CD4-positive, alpha-beta T cell treated with Interleukin-6 at 100 ng/mL for 8 hours (primary cell): ENCODE data around the gene SPESP1.

ENCODE experiments used
- DNase-seq: peaks from one replicate; pipeline ENCODE4 v3.0.0-alpha.2; 2020; ENCODE audit warnings: mixed read lengths, low spot score

Gene SPESP1

GRCh38 chr15:68930268-68931022, at the start of gene SPESP1:
TSS of gene SPESP1 (plus strand) at chr15:68930525. CDS start at chr15:68930654, 129 bp downstream.
- DNase-seq: peak; percentile 2

DNA sequence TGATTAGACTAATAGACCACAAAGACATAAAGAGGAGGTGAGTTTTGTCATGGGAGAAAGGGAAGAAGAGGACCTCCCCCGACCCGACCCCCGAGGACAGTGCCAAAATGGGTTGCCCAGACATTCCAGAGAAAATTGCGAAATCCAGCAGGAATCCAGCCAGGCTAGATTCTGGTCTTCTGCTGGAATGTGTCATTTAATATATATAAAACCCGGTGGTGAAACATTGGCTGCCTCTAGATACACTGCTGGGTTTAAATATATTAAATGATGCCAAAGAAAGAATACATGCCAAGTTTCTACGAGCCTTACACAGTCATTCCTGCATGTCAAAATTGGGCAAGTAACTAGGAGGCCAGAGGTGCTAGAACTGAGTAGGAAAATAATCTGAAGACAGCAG, 45.3 kb upstream of the SPESP1 start:
- no peak for DNase-seq

GRCh38 chr15:68887120-68887519, 43.2 kb upstream of the SPESP1 start:
- DNase-seq: no peak

- no peak for DNase-seq
These were observed 42.5 kb upstream of the SPESP1 start for GRCh38 chr15:68887819-68888218.

DNA sequence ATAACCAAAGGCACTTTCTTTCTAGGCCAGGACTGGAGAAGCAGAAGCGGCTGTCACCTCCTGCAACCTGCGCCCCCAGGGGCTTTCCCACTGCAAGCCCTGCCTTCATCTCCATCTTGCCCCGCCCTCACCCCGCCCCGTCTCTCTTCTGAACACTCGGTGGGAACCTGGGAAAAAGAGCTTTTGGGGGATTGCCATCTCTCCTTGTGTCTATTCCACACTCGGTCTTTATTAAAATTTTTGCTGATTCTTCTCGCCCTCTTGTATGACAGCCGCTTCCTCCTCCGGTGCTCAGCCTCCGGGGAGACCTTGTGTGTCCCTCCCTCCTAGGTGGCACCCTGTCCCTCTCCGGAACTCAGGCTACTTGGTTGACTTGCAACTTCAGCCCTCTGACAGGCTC, 41.9 kb upstream of the SPESP1 start:
- DNase-seq: no peak

GRCh38 chr15:68894208-68894607, 36.1 kb upstream of the SPESP1 start:
- DNase-seq: no peak

GRCh38 chr15:68896178-68896577, 34.1 kb upstream of the SPESP1 start:
- DNase-seq: no peak

DNA sequence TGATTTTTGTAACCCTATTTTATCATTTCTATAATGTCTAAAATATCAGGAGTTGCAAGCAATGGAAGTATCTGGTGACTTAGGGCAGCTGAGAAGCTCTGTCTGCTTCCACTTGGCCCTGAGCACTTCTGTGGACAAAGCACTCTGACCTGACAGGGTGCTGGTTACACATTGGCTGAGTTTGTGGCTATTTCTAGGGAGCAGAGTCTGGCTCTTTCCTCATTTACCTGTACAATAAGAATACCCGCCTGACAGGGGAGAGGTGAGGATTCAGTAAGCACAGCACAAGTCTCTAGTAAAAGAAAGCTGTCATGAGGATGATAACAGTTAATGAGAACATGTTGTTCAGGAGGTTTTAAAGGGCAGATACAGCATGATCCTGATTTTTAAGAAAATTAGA, 33.3 kb upstream of the SPESP1 start:
- DNase-seq: no peak

DNA sequence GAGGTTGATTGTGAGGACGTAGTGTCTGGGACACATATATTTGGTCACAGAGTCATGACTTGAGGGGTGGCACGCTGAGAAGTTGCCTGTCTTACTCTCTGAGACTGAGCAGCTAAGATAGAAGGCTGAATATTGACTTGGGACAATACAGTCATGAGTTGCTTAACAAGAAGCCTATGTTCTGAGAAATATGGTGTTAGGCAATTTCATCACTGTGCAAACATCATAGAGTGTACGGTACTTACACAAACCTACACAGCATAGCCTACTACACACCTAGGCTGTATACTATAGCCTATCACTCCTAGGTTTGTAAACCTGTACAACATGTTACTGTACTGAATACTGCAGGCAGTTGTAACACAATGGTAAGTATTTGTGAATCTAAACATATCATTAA, 30.3 kb upstream of the SPESP1 start:
- DNase-seq: no peak

GRCh38 chr15:68907396-68907923, 22.9 kb upstream of the SPESP1 start:
- DNase-seq: no peak

GRCh38 chr15:68909601-68910100, 20.7 kb upstream of the SPESP1 start:
- DNase-seq: no peak

DNA sequence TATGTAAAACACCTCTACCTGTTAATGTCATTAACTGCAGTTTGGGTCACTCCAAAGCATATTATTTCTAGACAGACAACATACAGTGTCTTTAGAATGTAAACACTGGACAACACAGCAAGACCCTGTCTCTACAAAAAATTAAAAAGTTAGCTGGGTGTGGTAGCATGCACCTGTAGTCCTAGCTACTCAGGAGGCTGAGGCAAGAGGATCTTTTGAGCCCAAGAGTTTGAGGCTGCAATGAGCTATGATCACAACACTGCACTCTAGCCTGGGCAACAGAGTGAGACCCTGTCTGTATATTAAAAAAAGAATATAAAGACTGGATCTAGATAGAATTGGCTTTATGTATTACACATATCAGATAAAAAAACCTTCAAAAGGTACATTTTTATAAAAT, 20.0 kb upstream of the SPESP1 start:
- DNase-seq: no peak

DNA sequence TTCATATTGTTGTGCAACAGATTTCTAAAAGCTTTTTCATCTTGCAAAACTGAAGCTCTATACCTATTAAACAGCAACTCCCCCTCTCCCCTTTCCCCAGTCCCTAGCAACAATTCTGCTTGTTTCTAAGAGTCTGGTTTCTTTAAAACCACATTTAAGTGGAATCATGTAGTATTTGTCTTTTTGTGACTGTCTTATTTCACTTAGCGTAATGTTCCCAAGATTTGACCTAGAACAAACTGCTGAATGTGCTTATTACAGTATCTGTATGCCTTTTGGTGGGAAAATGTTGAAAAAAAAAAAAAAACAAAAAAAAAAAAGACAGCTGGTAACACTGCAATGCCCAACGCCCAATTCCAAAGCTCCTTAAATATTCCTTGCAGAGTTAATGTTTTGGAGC, 19.5 kb upstream of the SPESP1 start:
- no peak for DNase-seq

DNA sequence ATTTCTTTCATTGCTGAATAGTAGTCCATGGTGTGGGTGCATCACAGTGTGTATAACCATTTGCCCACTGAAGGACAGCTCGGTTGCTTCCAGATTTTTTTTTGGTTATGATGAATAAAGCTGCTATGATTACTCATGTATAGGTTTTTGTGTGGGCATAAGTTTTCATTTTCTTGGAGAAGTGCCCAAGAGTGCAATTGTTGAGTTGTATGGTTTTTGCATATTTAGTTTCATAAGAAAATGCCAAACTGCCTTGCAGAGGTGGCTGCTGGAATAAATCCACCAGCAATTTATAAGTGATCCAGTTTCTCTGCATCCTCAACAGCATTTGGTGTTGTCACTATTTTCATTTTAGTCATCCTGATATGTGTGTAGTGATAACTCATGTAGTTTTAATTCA, 8.4 kb upstream of the SPESP1 start:
- no peak for DNase-seq

- DNase-seq: peak; percentile 36
These were observed 5.3 kb upstream of the SPESP1 start for GRCh38 chr15:68924866-68925560.

DNA sequence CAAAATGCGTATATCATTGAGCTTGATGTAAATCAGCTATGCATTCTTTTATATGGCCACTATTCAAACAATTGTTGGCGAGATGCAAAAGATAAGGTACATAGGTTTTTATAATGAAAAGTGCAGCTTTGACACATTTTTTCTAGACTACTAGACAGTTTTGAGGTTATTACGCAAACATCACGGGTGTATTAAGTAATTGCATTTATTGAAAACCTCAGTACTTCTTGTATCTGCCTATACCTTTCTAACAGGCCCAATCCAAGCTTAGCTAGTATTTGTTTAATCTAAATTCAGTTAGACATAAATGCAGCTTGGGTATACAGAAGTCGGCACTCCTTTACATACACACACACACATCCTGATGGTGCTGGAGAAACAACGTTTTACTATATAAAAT, 2.7 kb downstream of the SPESP1 start:
- no peak for DNase-seq

- DNase-seq: no peak
These were observed 4.0 kb downstream of the SPESP1 start for GRCh38 chr15:68934341-68934740.

GRCh38 chr15:68935400-68935937, 5.1 kb downstream of the SPESP1 start:
- no peak for DNase-seq

- no peak for DNase-seq
These were observed 9.2 kb downstream of the SPESP1 start for GRCh38 chr15:68939501-68939900.

GRCh38 chr15:68951813-68952212, 21.5 kb downstream of the SPESP1 start:
- no peak for DNase-seq

GRCh38 chr15:68957696-68958095, 27.4 kb downstream of the SPESP1 start:
- DNase-seq: no peak

DNA sequence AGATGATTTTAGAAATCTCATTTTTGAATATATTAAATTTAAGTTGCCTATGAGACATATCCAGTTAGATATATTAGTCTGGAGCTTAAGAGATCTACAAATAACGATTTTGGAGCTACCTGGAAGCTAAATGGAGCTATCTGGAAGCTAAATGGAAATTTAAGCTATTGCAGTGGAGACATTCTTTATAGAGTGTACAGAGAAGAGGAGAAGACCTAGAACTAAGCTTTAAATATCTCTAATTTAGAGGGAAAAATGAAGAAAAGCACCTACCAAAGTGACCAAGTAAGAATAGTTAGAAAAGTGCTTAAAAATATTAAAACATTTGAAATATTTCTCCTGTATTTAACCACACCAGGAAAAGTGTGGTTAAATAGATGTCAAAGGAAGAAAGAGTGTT, 28.3 kb downstream of the SPESP1 start:
- no peak for DNase-seq

- DNase-seq: no peak
These were observed 32.1 kb downstream of the SPESP1 start for GRCh38 chr15:68962465-68962864.
